CD4-positive, alpha-beta T cell treated with Interleukin-2 at 100 ng/mL for 4 hours (primary cell): ENCODE results near the gene UBQLN4.
A peak's percentile ranks its signal among the peaks of the same experiment; 100 is the strongest.

ENCODE experiments used
- DNase-seq: peaks from one replicate; pipeline ENCODE4 v3.0.0-alpha.2; 2020; ENCODE audit warnings: low spot score

Gene UBQLN4

GRCh38 chr1:156014829-156015228 is 38.8 kb downstream of the UBQLN4 start:
- no peak for DNase-seq

- DNase-seq: no peak
Observed at GRCh38 chr1:156012051-156012817, 41.4 kb downstream of the UBQLN4 start.

- no peak for DNase-seq
Observed at GRCh38 chr1:156009404-156009803, 44.2 kb downstream of the UBQLN4 start.

GRCh38 chr1:156006666-156007376 is 46.8 kb downstream of the UBQLN4 start:
- DNase-seq: no peak

- peak; percentile 40 for DNase-seq
Observed at GRCh38 chr1:156004843-156005584, 48.6 kb downstream of the UBQLN4 start.

GRCh38 chr1:156003923-156004188 is 49.7 kb downstream of the UBQLN4 start:
- no peak for DNase-seq

DNA sequence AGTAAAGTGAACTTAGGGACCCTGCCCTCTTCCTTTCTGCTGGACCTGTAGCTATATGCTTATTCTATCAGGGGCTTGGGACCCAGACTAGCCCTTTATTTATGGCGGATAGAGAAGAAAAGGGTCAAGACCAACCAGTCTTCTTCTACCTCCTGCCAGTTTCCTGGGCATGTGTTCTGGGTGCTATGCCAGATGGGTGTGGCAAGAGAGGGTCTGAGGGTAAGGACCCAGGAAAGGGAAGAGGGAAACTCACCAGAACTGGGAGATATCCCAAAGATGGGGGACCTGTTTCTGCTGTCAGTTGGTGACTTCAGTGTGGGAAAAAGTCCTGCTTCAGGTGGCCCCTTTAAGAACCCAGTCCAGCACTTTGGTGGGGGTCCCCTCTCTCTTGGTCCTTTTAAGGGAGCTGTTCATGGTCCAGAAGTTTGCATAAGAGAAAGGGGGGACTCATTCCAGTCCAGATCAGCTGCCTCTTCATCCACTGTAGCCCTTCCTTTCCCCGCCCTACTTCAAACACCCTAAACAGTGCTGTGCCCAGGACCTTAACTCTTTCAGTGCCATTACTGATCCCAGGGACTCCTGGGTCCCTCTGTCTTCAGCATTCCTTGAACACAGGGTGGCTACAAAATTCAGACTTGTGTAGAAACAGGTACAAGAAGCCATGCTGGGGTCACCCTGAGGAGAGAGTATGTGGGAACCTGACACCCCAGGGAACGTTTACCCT is 51.2 kb downstream of the UBQLN4 start:
- no peak for DNase-seq

GRCh38 chr1:156001662-156002171 is 51.9 kb downstream of the UBQLN4 start:
- no peak for DNase-seq

DNA sequence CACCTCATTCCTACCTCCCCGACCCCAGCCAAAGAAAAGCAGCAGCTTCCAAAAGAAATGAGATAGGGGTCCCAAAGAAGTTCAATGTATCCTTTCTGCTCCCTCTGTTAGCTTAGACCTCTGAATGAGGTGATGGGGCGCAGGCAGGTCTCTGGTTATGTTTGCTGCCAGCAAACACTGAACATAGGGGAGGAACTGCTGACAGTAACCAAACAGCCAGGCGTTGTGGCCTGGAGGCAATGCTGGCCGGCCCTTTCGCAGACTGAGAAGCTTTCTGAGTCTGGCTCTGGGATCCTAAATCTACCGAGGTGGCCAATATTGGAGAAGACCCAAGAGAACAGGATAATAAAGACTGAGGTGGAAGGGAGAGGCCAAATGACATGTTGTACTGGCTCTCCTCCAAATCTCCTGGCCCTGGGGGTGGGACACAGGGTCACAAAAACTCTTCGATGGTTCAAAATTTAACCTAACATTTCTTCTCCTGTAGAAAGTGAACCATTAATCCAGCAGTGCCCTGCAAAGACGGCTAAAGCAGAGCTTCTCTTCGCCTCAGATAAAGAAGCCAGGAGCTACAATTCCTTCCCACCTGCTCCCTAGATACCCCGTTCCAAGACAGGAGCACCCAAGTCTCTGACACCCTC is 52.5 kb downstream of the UBQLN4 start:
- DNase-seq: no peak

DNA sequence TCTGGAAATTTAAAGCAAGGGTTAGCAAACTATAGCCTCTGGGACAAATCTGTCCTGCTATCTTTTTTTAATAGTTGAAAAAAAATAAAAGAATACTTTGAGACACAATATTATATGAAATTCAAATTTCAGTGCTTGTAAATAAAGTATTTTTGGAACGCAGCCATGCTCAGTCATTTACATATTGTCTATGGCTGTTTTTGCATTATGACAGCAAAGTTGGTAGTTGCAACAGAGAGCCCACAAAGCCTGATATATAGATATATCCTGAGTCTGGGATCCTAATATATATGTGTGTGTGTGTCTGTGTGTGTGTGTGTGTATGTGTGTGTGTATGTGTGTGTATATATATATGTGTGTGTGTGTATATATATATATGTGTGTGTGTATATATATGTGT is 53.6 kb downstream of the UBQLN4 start:
- DNase-seq: no peak

- DNase-seq: no peak
Observed at GRCh38 chr1:155996166-155996565, 57.4 kb downstream of the UBQLN4 start.

DNA sequence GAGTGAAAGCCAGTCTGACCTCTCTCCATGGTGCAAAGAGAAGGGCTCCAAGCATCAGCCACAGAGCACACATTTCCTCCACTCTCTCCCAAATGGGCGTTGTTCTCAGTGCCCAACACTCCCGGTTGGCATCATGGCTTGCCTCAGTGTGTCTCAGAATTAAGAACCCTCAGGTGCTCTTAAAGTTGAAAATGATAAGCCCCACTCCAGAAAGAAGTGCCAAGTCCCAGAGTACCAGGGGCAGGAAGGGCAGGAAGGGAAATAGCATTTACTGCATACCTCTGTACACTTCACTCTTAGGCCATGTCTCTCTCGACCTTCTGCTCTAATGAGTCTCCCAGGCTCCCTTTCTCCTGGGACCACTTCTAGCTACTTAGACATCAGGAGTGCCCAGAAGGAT is 60.0 kb downstream of the UBQLN4 start:
- no peak for DNase-seq

DNA sequence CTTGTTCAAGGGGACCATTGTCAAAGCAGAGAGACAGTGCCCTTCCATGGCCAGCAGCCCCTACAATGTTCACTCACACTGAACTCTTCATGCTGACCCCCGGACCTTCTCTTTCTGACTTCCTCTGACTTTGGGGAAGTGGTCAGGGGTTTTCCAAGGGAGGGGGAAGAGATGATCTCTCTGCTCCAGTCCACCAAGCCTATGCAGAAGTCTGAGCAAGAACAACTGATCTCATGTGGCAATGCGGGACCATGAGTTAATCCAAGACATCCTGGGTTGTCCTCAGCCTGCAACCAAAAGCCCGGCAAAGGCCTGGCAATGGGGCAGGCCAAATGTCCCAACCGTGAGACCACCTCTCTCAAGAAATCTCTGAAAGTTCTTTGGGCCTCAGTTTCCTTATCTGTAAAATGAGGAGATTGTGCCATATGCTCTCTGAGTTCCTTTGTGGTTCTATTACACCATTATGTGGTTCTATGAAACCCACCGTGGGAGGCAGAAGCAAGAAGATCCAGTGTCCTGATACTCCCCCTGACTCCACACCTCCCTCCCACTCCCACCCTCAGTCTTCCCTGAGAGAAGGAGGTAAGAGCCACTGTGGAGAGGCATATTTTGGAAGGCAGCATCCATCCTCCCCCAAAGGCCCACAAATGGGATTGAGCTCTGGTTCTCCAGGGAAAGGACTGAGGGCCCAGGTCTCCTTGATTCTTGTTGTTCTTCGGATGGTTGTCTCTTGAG is 63.4 kb downstream of the UBQLN4 start:
- no peak for DNase-seq

DNA sequence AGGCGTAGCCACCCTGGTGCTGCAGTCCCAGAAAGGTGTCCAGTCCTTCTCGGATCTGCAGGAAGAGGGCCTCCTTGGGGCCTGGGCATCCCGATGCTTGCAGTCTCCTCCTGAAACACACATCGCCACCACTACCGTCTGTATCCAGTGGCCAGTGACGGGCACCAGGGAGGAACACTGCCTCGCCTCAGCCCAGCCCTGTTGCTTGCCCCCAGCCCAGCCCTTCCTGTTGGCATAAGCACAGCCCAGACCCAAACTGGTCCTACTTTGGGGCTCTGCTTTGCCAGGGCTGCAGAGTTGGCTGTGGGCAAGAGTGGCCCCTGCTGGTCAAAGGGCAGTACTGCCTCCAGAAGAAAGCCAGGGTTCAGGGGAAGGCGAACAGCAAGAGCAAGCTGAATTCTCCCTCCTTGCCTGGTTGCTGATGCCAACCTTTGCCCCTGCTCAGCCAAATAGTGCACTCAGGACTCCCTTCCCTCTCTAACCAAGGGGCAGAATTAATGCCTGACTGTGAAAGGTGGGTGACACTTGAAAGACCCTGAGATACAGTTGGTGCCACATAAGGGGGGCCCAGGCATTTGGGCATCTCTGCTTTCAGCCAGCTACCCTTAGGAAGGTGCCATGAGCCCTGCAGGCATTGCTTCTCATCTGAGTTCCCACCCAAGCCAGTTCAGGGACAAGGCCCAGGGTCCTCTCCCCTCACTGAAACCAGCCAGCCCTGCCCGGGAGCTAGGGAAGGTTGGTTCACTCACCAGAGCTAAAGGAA is 64.2 kb downstream of the UBQLN4 start:
- DNase-seq: peak; percentile 89
